HCT116 (cell line): ENCODE results near the gene PLCH2. TPM values are rescaled to one million over a fixed set of nuclear protein-coding genes. Genes with fewer than 3 reads are reported as not detected.

Experiments used
- ATAC-seq: fragments of 200-7000 bp; cut with Tn5 transposase; 2 replicates; pipeline ENCODE4 v1.9.1; 2020; ENCODE audit warnings: mild to moderate bottlenecking, moderate library complexity
- BruUV-seq: library from RNA; stranded (reverse); fragments of 400-500 nt; replicated peaks from 2 replicates; lab custom pipeline; 2021; lab: Mats Ljungman, UMichigan
- CTCF ChIA-PET: fragments of 300-600 bp; sonication (Branson Sonifier 250); formaldehyde crosslinking; loops from one replicate; lab custom pipeline; 2021; ENCODE audit warnings: antibody characterized with exemption; lab: Charles Lee
- POLR2A ChIA-PET: fragments of 300-600, 350-600 bp; sonication (Branson Sonifier 250); formaldehyde crosslinking; loops from one replicate; lab custom pipeline; 2021; ENCODE audit warnings: antibody characterized with exemption; lab: Charles Lee
- RAD21 ChIA-PET, 2 experiments: fragments of 300-600 bp; sonication (Branson Sonifier 250); formaldehyde crosslinking; loops; one replicate each; lab custom pipeline; 2023; ENCODE audit warnings: low total read pairs in 2 of 2; ENCODE audit not compliant: uncharacterized antibody in 2 of 2, unreplicated experiment in 2 of 2, low non-redundant PET in 1 of 2; lab: Charles Lee
- DNase-seq: peaks from one replicate; pipeline ENCODE4 v3.0.0-alpha.2; 2010; ENCODE audit warnings: low read depth, low spot score
- H2AFZ ChIP-seq: fragments of 200-600 bp; shearing (Covaris generic), sonication (generic); 2 replicates; pipeline ENCODE4 v1.6.1; 2017; ENCODE audit warnings: low read depth, mixed run types, mixed read lengths, antibody characterized with exemption, low read length; ENCODE audit not compliant: poor library complexity, severe bottlenecking
- H3K27ac ChIP-seq: 2 replicates; pipeline ENCODE4 v1.5.1; 2012; ENCODE audit warnings: low read depth, low read length
- H3K27me3 ChIP-seq: fragments of 200-600 bp; sonication (generic); 2 replicates; pipeline ENCODE4 v1.6.1; 2016; ENCODE audit warnings: mixed run types, low read length, mixed read lengths; ENCODE audit not compliant: insufficient read depth
- H3K36me3 ChIP-seq, 2 experiments: fragments of 200-500 bp in 1 of 2; fragments of 200-600 bp in 1 of 2; sonication (Bioruptor generic) in 1 of 2; sonication (generic) in 1 of 2; 2 replicates each; pipeline versions ENCODE4 v1.5.1 to v1.6.1; 2014 to 2016; ENCODE audit warnings: low read length in 2 of 2, inconsistent platforms in 1 of 2, mixed read lengths in 1 of 2, mixed run types in 1 of 2; ENCODE audit not compliant: insufficient read depth in 2 of 2, control insufficient read depth in 1 of 2
- H3K4me1 ChIP-seq, 2 experiments: fragments of 200-600 bp in 1 of 2; sonication (generic) in 1 of 2; 2 replicates each; pipeline versions ENCODE4 v1.5.1 to v1.6.1; 2012 to 2017; ENCODE audit warnings: low read length in 2 of 2, inconsistent platforms in 1 of 2, mild to moderate bottlenecking in 1 of 2, mixed read lengths in 1 of 2, mixed run types in 1 of 2, moderate library complexity in 1 of 2; ENCODE audit not compliant: insufficient read depth in 2 of 2, control insufficient read depth in 1 of 2
- H3K4me2 ChIP-seq: fragments of 200-600 bp; sonication (generic); 2 replicates; pipeline ENCODE4 v1.6.1; 2017; ENCODE audit warnings: mixed run types, low read length, mixed read lengths
- H3K4me3 ChIP-seq, 2 experiments: fragments of 200-600 bp in 1 of 2; sonication (generic) in 1 of 2; replicated peaks in 1 of 2; 2 replicates each; pipeline ENCODE4 v1.5.1; 2011 to 2016; ENCODE audit warnings: low read length in 2 of 2, control low read depth in 1 of 2, low read depth in 1 of 2, mild to moderate bottlenecking in 1 of 2, mixed read lengths in 1 of 2, mixed run types in 1 of 2
- H3K79me2 ChIP-seq: fragments of 200-600 bp; sonication (generic); 2 replicates; pipeline ENCODE4 v1.6.1; 2017; ENCODE audit warnings: mild to moderate bottlenecking, mixed run types, low read length, moderate library complexity, mixed read lengths; ENCODE audit not compliant: insufficient read depth
- H3K9ac ChIP-seq: fragments of 200-600 bp; sonication (generic); 2 replicates; pipeline ENCODE4 v1.6.1; 2016; ENCODE audit warnings: low read length, mixed read lengths
- H3K9me2 ChIP-seq: fragments of 200-600 bp; sonication (generic), shearing (Covaris generic); 2 replicates; pipeline ENCODE4 v1.6.1; 2017; ENCODE audit warnings: mixed run types, mild to moderate bottlenecking, moderate library complexity; ENCODE audit not compliant: insufficient read depth
- H3K9me3 ChIP-seq, 2 experiments: fragments of 200-500 bp in 1 of 2; fragments of 200-600 bp in 1 of 2; sonication (Bioruptor generic) in 1 of 2; sonication (generic) in 1 of 2; 2 replicates each; pipeline ENCODE4 v1.6.1; 2014 to 2017; ENCODE audit warnings: low read length in 2 of 2, mixed read lengths in 2 of 2, inconsistent platforms in 1 of 2, low read depth in 1 of 2, mild to moderate bottlenecking in 1 of 2, mixed run types in 1 of 2, moderate library complexity in 1 of 2; ENCODE audit not compliant: control insufficient read depth in 1 of 2, insufficient read depth in 1 of 2
- H4K20me1 ChIP-seq: fragments of 200-600 bp; sonication (generic), shearing (Covaris generic); 2 replicates; pipeline ENCODE4 v1.6.1; 2017; ENCODE audit warnings: mixed run types, mild to moderate bottlenecking, moderate library complexity; ENCODE audit not compliant: insufficient read depth
- CEBPB ChIP-seq: IDR thresholded peaks from 2 replicates; pipeline ENCODE4 v1.6.1; 2012; ENCODE audit warnings: low read depth
- CTCF ChIP-seq, 3 experiments: fragments of 200-600 bp in 1 of 3; sonication (generic) in 1 of 3; IDR thresholded peaks in 2 of 3; conservative IDR thresholded peaks in 1 of 3; 2 replicates each; pipeline ENCODE4 v1.5.1; 2012 to 2017; ENCODE audit warnings: low read depth in 2 of 3, low read length in 2 of 3, antibody characterized with exemption in 1 of 3, borderline replicate concordance in 1 of 3, control low read depth in 1 of 3, mild to moderate bottlenecking in 1 of 3, mixed read lengths in 1 of 3, mixed run types in 1 of 3, moderate library complexity in 1 of 3; ENCODE audit not compliant: insufficient read depth in 1 of 3
- ELF1 ChIP-seq: IDR thresholded peaks from 2 replicates; pipeline ENCODE4 v1.6.1; 2012; ENCODE audit warnings: low read depth, borderline replicate concordance
- JUND ChIP-seq: IDR thresholded peaks from 2 replicates; pipeline ENCODE4 v1.6.1; 2012
- POLR2A ChIP-seq: IDR thresholded peaks from 2 replicates; pipeline ENCODE4 v1.7.0; 2011; ENCODE audit warnings: borderline replicate concordance; ENCODE audit not compliant: insufficient read depth, insufficient read length; ENCODE audit errors: extremely low read depth
- POLR2AphosphoS5 ChIP-seq: IDR thresholded peaks from 2 replicates; pipeline ENCODE4 v1.6.1; 2011; ENCODE audit warnings: mild to moderate bottlenecking, low read depth, low read length, moderate library complexity
- RAD21 ChIP-seq: IDR thresholded peaks from 2 replicates; pipeline ENCODE4 v1.6.1; 2012; ENCODE audit warnings: low read depth, mild to moderate bottlenecking
- SIN3A ChIP-seq: IDR thresholded peaks from 2 replicates; pipeline ENCODE4 v1.6.1; 2012; ENCODE audit warnings: low read depth
- SP1 ChIP-seq: IDR thresholded peaks from 2 replicates; pipeline ENCODE4 v1.6.1; 2012; ENCODE audit warnings: low read depth
- TCF7L2 ChIP-seq: IDR thresholded peaks from 2 replicates; pipeline ENCODE4 v1.7.0; 2011; ENCODE audit warnings: borderline replicate concordance, inconsistent platforms; ENCODE audit not compliant: insufficient read depth, insufficient read length; ENCODE audit errors: extremely low read depth
- YY1 ChIP-seq: IDR thresholded peaks from 2 replicates; pipeline ENCODE4 v1.6.1; 2011; ENCODE audit warnings: low read length, low read depth, moderate library complexity, mild to moderate bottlenecking; ENCODE audit not compliant: insufficient replicate concordance; ENCODE audit errors: extremely low read depth
- intact Hi-C: fragments of 100-400 bp; cut with micrococcal nuclease; formaldehyde crosslinking; loops from 2 replicates; pipeline ENCODE4 v1.10.0; 2022
- total RNA-seq: library from RNA; stranded (reverse); gene quantifications from one replicate; pipeline ENCODE4 v1.2.1, GENCODE V29; 2021; ENCODE audit not compliant: unreplicated experiment

Gene PLCH2
- total RNA-seq, 1 experiment from 2014 or later, result 2.0 TPM

- H3K9me2 ChIP-seq, result no peaks in the 10 kb centered on the region
- H3K36me3 ChIP-seq, result no peaks in the 10 kb centered on the region; a peak in 1 of 4 replicates
- no peak overlapping the region for H2AFZ ChIP-seq
- no TSS peak for BruUV-seq
- H3K4me3 ChIP-seq, result no peak overlapping the region
- intact Hi-C loops, result no loop called here
- no peak overlapping the region for H3K4me2 ChIP-seq
- POLR2A ChIA-PET, result no interaction called here
- DNase-seq (no peak), ATAC-seq (no peak)
- H3K9me3 ChIP-seq, result no peaks in the 10 kb centered on the region
- no peaks in the 10 kb centered on the region for H4K20me1 ChIP-seq
- no peak overlapping the region for H3K9ac ChIP-seq
- H3K27ac ChIP-seq, result no peak overlapping the region
- H3K4me1 ChIP-seq, result no peaks in the 10 kb centered on the region; a peak in 1 of 4 replicates
- TF ChIP-seq CEBPB, result no peak
- TF ChIP-seq JUND, result no peak
- TF ChIP-seq CTCF (IDR thresholded peaks at IDR 0.05 in 2 of 3, conservative IDR thresholded peaks at IDR 0.05 in 1 of 3; ENCODE audit: borderline replicate concordance in 1 of 3, insufficient read depth in 1 of 3, low read depth in 2 of 3, low read length in 2 of 3), result no peak
- no peak for TF ChIP-seq POLR2A
- CTCF ChIA-PET, result no interaction called here
- RAD21 ChIA-PET, result no interaction called here
- H3K79me2 ChIP-seq, result no peaks in the 10 kb centered on the region
- no peaks in the 10 kb centered on the region for H3K27me3 ChIP-seq
Observed at GRCh38 chr1:2503554-2504224, 27.6 kb downstream of the PLCH2 start.

- no peak for ATAC-seq
- H3K36me3 ChIP-seq, result peaks cover 0 to 4% of the 10 kb centered on the region in 2 experiments; a peak in 1 of 4 replicates
- POLR2A ChIA-PET, result no interaction called here
Observed at GRCh38 chr1:2504225-2504948, 28.3 kb downstream of the PLCH2 start.

More at GRCh38 chr1:2504225-2504948, 28.3 kb downstream of the PLCH2 start:
- Histone ChIP-seq H3K4me1 (no peaks in the 10 kb centered on the region), H4K20me1 (no peaks in the 10 kb centered on the region), H3K79me2 (no peaks in the 10 kb centered on the region), H3K9me3 (no peaks in the 10 kb centered on the region), H3K27ac (no peak overlapping the region), H3K9ac (no peak overlapping the region), H3K9me2 (no peaks in the 10 kb centered on the region), H2AFZ (no peak overlapping the region), H3K27me3 (no peaks in the 10 kb centered on the region), H3K4me3 (no peak overlapping the region), H3K4me2 (no peak overlapping the region)
- no TSS peak for BruUV-seq
- TF ChIP-seq ELF1 (no peak), SIN3A (no peak), SP1 (no peak), POLR2AphosphoS5 (no peak), TCF7L2 (no peak), CTCF (IDR thresholded peaks at IDR 0.05 in 2 of 3, conservative IDR thresholded peaks at IDR 0.05 in 1 of 3; ENCODE audit: borderline replicate concordance in 1 of 3, insufficient read depth in 1 of 3, low read depth in 2 of 3, low read length in 2 of 3) (no peak), YY1 (no peak), RAD21 (no peak), POLR2A (no peak)
- intact Hi-C loops, result no loop called here
- ChIA-PET CTCF (no interaction called here), RAD21 (no interaction called here)
- no peak for DNase-seq
